HL-60 (cell line): ENCODE data around the gene GPR4.

Experiments
- GABPA ChIP-seq: IDR thresholded peaks from 2 replicates; pipeline ENCODE4 v1.6.1; 2012; ENCODE audit warnings: low read depth
- POLR2AphosphoS5 ChIP-seq: IDR thresholded peaks from 2 replicates; pipeline ENCODE4 v1.6.1; 2012; ENCODE audit warnings: low read depth
- REST ChIP-seq: IDR thresholded peaks from 2 replicates; pipeline ENCODE4 v1.6.1; 2012; ENCODE audit warnings: low read depth; ENCODE audit not compliant: insufficient replicate concordance
- TF ChIP-seq, protein P1 (sequence below): IDR thresholded peaks from one replicate; pipeline ENCODE4 v1.5.1; 2011; ENCODE audit warnings: low read length, control low read depth, inconsistent platforms; ENCODE audit not compliant: insufficient read depth

GRCh38 chr19:45599286-45599685 lies 2.7 kb downstream of the GPR4 start:
- TF ChIP-seq, protein P1, sequence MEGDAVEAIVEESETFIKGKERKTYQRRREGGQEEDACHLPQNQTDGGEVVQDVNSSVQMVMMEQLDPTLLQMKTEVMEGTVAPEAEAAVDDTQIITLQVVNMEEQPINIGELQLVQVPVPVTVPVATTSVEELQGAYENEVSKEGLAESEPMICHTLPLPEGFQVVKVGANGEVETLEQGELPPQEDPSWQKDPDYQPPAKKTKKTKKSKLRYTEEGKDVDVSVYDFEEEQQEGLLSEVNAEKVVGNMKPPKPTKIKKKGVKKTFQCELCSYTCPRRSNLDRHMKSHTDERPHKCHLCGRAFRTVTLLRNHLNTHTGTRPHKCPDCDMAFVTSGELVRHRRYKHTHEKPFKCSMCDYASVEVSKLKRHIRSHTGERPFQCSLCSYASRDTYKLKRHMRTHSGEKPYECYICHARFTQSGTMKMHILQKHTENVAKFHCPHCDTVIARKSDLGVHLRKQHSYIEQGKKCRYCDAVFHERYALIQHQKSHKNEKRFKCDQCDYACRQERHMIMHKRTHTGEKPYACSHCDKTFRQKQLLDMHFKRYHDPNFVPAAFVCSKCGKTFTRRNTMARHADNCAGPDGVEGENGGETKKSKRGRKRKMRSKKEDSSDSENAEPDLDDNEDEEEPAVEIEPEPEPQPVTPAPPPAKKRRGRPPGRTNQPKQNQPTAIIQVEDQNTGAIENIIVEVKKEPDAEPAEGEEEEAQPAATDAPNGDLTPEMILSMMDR, result no peak
- TF ChIP-seq POLR2AphosphoS5 (no peak), GABPA (no peak), REST (no peak)
